ENCODE results near the gene HELZ. TPM values are rescaled to one million over a fixed set of nuclear protein-coding genes. Genes with fewer than 3 reads are reported as not detected.

HELZ gene
- total and polyA plus RNA-seq, 2 of the 8 experiments (the other 6 are each of a cell fraction or from before 2014, with no cell fraction given): 10.0 to 48.7 TPM

DNA sequence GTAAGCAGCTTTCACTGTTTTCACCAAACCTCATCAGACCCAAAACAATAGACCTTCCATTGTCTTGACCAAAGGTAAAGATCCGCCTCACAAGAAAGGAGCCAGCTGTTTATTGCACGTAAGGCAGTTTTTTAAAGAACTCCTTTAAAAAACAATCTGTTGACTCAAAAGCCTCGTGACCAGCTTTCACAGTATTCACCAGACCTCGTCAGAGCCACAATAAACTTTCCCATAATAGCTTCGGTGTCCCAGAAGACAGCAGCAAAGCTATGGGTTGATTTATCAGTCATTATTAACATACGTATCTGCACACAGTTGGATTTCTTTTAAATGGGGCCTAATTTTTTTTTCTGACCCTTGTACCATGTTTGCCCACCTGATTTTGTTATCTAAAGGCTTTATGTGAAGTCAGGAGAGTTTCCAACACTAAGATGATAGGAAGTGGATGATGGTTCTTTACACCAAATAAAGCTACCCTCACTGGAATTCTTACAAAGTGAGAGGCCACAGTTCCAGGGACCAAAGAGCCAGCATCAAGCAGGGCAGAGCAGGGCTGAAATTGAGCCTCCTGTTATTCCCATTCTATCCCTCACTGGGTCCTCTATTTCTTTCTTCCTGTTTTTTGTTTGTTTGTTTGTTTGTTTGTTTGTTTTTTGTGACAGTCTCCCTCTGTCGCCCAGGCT lies 17.6 kb upstream of the HELZ start:
- Histone ChIP-seq H2BK15ac (ENCODE audit: low read length) (no peak overlapping the region), H3K9me3 (ENCODE audit: insufficient read depth in 2 of 2, low read depth in 1 of 2, low read length in 1 of 2) (no peaks in the 10 kb centered on the region), H3K18ac (ENCODE audit: extremely low read depth, low read length) (no peak overlapping the region), H2BK20ac (ENCODE audit: low read length) (no peak overlapping the region), H2BK5ac (ENCODE audit: low read depth, low read length) (no peak overlapping the region), H3K56ac (replicated peaks; ENCODE audit: insufficient read length, low read depth, low read length) (no peak overlapping the region), H3K79me1 (ENCODE audit: low read depth, low read length) (no peaks in the 10 kb centered on the region), H4K8ac (ENCODE audit: extremely low read depth, insufficient read depth, low read length) (no peak overlapping the region), H2BK12ac (ENCODE audit: low read depth, low read length) (no peak overlapping the region), H3K79me2 (ENCODE audit: control insufficient read depth in 1 of 2, insufficient read depth in 2 of 2, low read length in 2 of 2) (no peaks in the 10 kb centered on the region), H3K14ac (ENCODE audit: insufficient read length) (no peak overlapping the region), H4K20me1 (replicated peaks in 1 of 2; ENCODE audit: control insufficient read depth in 1 of 2, insufficient read depth in 2 of 2, low read length in 2 of 2) (peaks cover 0 to 2% of the 10 kb centered on the region in 2 experiments), H2AFZ (ENCODE audit: low read length) (no peak overlapping the region), H3K4me3 (ENCODE audit: extremely low read depth in 1 of 4, insufficient read depth in 2 of 4, low read depth in 3 of 4, low read length in 4 of 4) (no peak overlapping the region), H2AK5ac (ENCODE audit: low read depth, low read length) (no peak overlapping the region), H3K23me2 (ENCODE audit: low read depth, low read length) (0 out of 2 replicates have a peak, but pooled peaks cover 2% of the 10 kb centered on the region), H3K4me2 (ENCODE audit: insufficient read depth in 1 of 2, low read depth in 2 of 2, low read length in 2 of 2) (no peak overlapping the region), H3K27me3 (replicated peaks in 1 of 4; ENCODE audit: control insufficient read depth in 3 of 4, extremely low read depth in 1 of 4, insufficient read depth in 3 of 4, low read length in 3 of 4) (no peaks in the 10 kb centered on the region), H3K9ac (replicated peaks in 1 of 4; ENCODE audit: extremely low read depth in 1 of 4, low read depth in 3 of 4, low read length in 3 of 4) (no peak overlapping the region), H2BK120ac (replicated peaks; ENCODE audit: low read depth, low read length) (no peak overlapping the region), H4K5ac (ENCODE audit: insufficient read length, low read depth, low read length) (no peak overlapping the region), H4K91ac (replicated peaks; ENCODE audit: insufficient read length, low read length) (no peak overlapping the region), H3K27ac (ENCODE audit: low read depth, low read length) (no peak overlapping the region), H3K4me1 (replicated peaks in 1 of 4; ENCODE audit: control insufficient read depth in 3 of 4, insufficient read depth in 4 of 4, low read length in 3 of 4) (peaks cover 0 to 6% (median 3%) of the 10 kb centered on the region in 4 experiments; a peak in 3 of 7 replicates), H3K36me3 (ENCODE audit: control insufficient read depth in 2 of 4, insufficient read depth in 4 of 4, low read length in 3 of 4) (no peaks in the 10 kb centered on the region), H3K4ac (replicated peaks; ENCODE audit: insufficient read length, low read depth, low read length) (no peak overlapping the region), H3K23ac (ENCODE audit: insufficient read length) (no peak overlapping the region)
- TF ChIP-seq TCF12 (IDR thresholded peaks at IDR 0.05; ENCODE audit: low read depth, low read length) (no peak), SIRT6 (IDR thresholded peaks at IDR 0.05; ENCODE audit: low read length) (no peak), NANOG (IDR thresholded peaks at IDR 0.05; ENCODE audit: insufficient read depth, low read depth, low read length, poor library complexity, severe bottlenecking) (no peak), RBBP5 (IDR thresholded peaks at IDR 0.05; ENCODE audit: borderline replicate concordance, low read depth, low read length) (no peak), RAD21 (IDR thresholded peaks at IDR 0.05 in 1 of 2, conservative IDR thresholded peaks at IDR 0.05 in 1 of 2; ENCODE audit: low read depth in 2 of 2, low read length in 2 of 2) (no peak), NRF1 (IDR thresholded peaks at IDR 0.05; ENCODE audit: low read depth, low read length) (no peak), EGR1 (IDR thresholded peaks at IDR 0.05; ENCODE audit: borderline replicate concordance, low read depth, low read length) (no peak), MAFK (IDR thresholded peaks at IDR 0.05; ENCODE audit: low read depth, low read length) (no peak)
- TF ChIP-seq, protein P1, sequence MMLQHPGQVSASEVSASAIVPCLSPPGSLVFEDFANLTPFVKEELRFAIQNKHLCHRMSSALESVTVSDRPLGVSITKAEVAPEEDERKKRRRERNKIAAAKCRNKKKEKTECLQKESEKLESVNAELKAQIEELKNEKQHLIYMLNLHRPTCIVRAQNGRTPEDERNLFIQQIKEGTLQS (IDR thresholded peaks at IDR 0.05; ENCODE audit: insufficient read depth, low read depth, low read length): no peak
- FAIRE-seq (no peak), DNase-seq (ENCODE audit: low read depth in 1 of 2, low spot score in 2 of 2) (no peak)
- 79% methylated on average over 7 of the region's 7 CpGs; no CpG with 5 or more reads in 1 of the 2 experiments for WGBS, 2 experiments (ENCODE audit: extremely low coverage in 1 of 2, insufficient coverage in 1 of 2, insufficient read length in 1 of 2, insufficient replicate concordance in 2 of 2, low coverage in 1 of 2, low lambda C conversion rate in 2 of 2, missing lambda C conversion rate in 1 of 2)
- CTCF ChIA-PET (ENCODE audit: partially characterized antibody): interaction anchor here (0.9 to 2.8 kb wide), 5 partner anchors 10 to 103 kb away, joined by 3 to 19 read pairs (median 3); no protein-coding TSS in a partner anchor
- POLR2A ChIA-PET (ENCODE audit: partially characterized antibody): interaction anchor here (0.7 to 0.8 kb wide), 2 partner anchors 15 to 78 kb away, joined by 3 read pairs; no protein-coding TSS in a partner anchor
